ENCODE results near the gene NBPF14. TPM values are rescaled to one million over a fixed set of nuclear protein-coding genes. Genes with fewer than 3 reads are reported as not detected.

Gene NBPF14
- polyA plus RNA-seq, 1 donor: 15.3 TPM

Other genes starting within 250 kb of the NBPF14 start
- 0.06 TPM for gene PPIAL4G, start 112.7 kb downstream of the NBPF14 start, polyA plus RNA-seq (ENCODE audit: insufficient read length)
- not detected for gene NUDT4B, start 152.8 kb upstream of the NBPF14 start, polyA plus RNA-seq (ENCODE audit: insufficient read length)
- 1,144 TPM for gene PDE4DIP, start 248.4 kb upstream of the NBPF14 start, polyA plus RNA-seq (ENCODE audit: insufficient read length)